ENCODE measurements around the gene KDM3A. TPM values are rescaled to one million over a fixed set of nuclear protein-coding genes. Genes with fewer than 3 reads are reported as not detected.

The KDM3A gene
- total RNA-seq, 2 experiments from 2014 or later, result 81.9 to 91.8 TPM

- Mint-ChIP-seq H3K27ac (peak overlapping the region; percentile 78), H3K27me3 (no peaks in the 10 kb centered on the region), H3K4me3 (peak overlapping the region; percentile 59), H3K4me1 (peaks cover 64% of the 10 kb centered on the region), H3K36me3 (ENCODE audit: low read depth) (peaks cover 90% of the 10 kb centered on the region), H3K9me3 (no peaks in the 10 kb centered on the region)
- ChIA-PET POLR2A (interaction anchor here (0.6 to 6.3 kb wide), 14 partner anchors 8 to 247 kb away, joined by 3 to 122 read pairs (median 4); partner anchors contain the start of genes CHMP3 and KDM3A), CTCF (interaction anchor here (1.0 to 2.6 kb wide), 5 partner anchors 9 to 247 kb away, joined by 3 to 20 read pairs (median 5); partner anchors contain the start of gene KDM3A)
- peak; percentile 50 for DNase-seq
Measured at GRCh38 chr2:86468162-86469033, 27.2 kb downstream of the KDM3A start.

GRCh38 chr2:86470890-86471289 is 29.7 kb downstream of the KDM3A start:
- H3K4me3 Mint-ChIP-seq, result no peak overlapping the region
- no peaks in the 10 kb centered on the region for H3K27me3 Mint-ChIP-seq
- H3K4me1 Mint-ChIP-seq, result peaks cover 48% of the 10 kb centered on the region
- no peak overlapping the region for H3K27ac Mint-ChIP-seq
- POLR2A ChIA-PET, result interaction anchor here (6.3 kb wide), 1 partner anchor 29 kb away, joined by 122 read pairs; the partner anchor contains the start of gene KDM3A
- peaks cover 88% of the 10 kb centered on the region for H3K36me3 Mint-ChIP-seq (ENCODE audit: low read depth)
- DNase-seq, result no peak
- CTCF ChIA-PET, result no interaction called here
- H3K9me3 Mint-ChIP-seq, result no peaks in the 10 kb centered on the region

DNA sequence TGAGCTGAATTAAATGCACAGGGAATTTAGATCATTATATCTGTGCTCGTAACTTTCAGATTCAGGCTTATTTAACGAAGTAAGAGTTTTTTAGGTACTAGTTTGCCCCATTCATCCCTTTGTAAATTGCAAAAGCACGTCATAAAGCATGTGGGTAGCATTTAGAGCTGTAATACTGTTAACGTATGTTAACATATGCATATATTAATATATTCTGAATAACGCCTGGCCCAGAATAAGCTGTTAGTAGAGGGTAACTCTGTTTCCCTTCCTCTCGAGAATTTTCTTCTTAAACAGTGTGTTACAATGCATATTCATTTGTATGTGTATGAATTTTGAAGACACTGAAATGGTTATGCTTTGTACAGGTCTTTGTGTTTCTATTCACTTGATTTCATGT is 30.5 kb downstream of the KDM3A start:
- ChIA-PET POLR2A (interaction anchor here (1.1 kb wide), 1 partner anchor 30 kb away, joined by 4 read pairs; the partner anchor contains the start of gene KDM3A), CTCF (no interaction called here)
- no peak for DNase-seq
- no peaks in the 10 kb centered on the region for H3K9me3 Mint-ChIP-seq
- H3K27me3 Mint-ChIP-seq, result no peaks in the 10 kb centered on the region
- H3K4me3 Mint-ChIP-seq, result no peak overlapping the region
- H3K27ac Mint-ChIP-seq, result no peak overlapping the region
- H3K36me3 Mint-ChIP-seq (ENCODE audit: low read depth), result peaks cover 86% of the 10 kb centered on the region
- peaks cover 41% of the 10 kb centered on the region for H3K4me1 Mint-ChIP-seq

- H3K4me1 Mint-ChIP-seq, result peaks cover 10% of the 10 kb centered on the region
- no peak for DNase-seq
- ChIA-PET CTCF (no interaction called here), POLR2A (interaction anchor here (1.2 kb wide), 2 partner anchors 8 to 33 kb away, joined by 3 read pairs; no protein-coding TSS in a partner anchor)
- H3K27ac Mint-ChIP-seq, result no peak overlapping the region
- no peak overlapping the region for H3K4me3 Mint-ChIP-seq
- H3K36me3 Mint-ChIP-seq (ENCODE audit: low read depth), result peaks cover 86% of the 10 kb centered on the region
- no peaks in the 10 kb centered on the region for H3K9me3 Mint-ChIP-seq
- H3K27me3 Mint-ChIP-seq, result no peaks in the 10 kb centered on the region
Measured at GRCh38 chr2:86476092-86476491, 34.9 kb downstream of the KDM3A start.

DNA sequence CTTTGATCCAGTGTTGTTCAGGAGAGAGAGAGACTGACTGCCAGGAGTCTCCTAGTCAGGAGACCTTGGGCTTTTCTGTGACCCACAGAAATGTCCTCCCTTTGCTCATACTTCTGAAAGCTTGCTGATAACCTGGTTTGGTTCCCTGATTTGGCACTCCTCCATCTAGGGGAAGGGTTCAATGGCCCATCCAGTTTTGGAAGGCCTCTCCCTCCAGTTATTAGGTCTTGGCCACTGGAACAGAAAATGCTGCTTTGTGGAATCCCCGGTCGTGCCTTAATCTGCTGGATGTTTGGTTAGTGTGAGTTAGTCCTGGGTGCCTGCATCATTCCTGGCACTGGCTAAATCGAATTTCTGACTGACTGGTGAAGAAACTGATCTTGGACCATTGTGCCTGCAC is 35.7 kb downstream of the KDM3A start:
- Mint-ChIP-seq H3K4me3 (no peak overlapping the region), H3K27me3 (no peaks in the 10 kb centered on the region)
- DNase-seq, result no peak

DNA sequence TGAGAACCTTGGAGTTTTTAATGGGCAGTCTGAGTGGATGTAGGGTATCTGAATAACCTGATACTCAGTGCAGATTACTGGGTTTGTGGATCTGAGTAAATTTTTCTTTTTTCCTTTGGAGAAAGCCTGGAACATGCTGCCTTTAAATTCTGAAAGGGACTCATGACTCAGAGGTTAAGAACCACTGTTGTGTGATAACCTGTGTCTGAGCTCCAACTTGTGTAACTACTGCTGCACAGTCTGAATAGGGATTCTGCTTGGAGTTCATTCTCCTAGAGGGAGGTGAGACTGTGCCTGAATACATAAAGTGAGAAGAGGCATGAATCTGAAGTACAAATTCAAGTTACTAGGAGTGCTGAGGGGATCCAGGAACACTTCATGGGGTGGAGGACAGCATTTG is 36.2 kb downstream of the KDM3A start:
- H3K9me3 Mint-ChIP-seq, result no peaks in the 10 kb centered on the region
- no peak for DNase-seq
- ChIA-PET POLR2A (interaction anchor here (1.2 to 1.4 kb wide), 2 partner anchors 9 to 34 kb away, joined by 3 to 5 read pairs; no protein-coding TSS in a partner anchor), CTCF (no interaction called here)
- H3K27me3 Mint-ChIP-seq, result no peaks in the 10 kb centered on the region
- H3K36me3 Mint-ChIP-seq (ENCODE audit: low read depth), result peaks cover 89% of the 10 kb centered on the region
- H3K27ac Mint-ChIP-seq, result no peak overlapping the region
- no peak overlapping the region for H3K4me3 Mint-ChIP-seq
- H3K4me1 Mint-ChIP-seq, result peaks cover 19% of the 10 kb centered on the region

More for the DNA sequence above, 35.7 kb downstream of the KDM3A start:
- CTCF ChIA-PET, result no interaction called here
- Mint-ChIP-seq H3K9me3 (no peaks in the 10 kb centered on the region), H3K27ac (no peak overlapping the region), H3K36me3 (ENCODE audit: low read depth) (peaks cover 88% of the 10 kb centered on the region), H3K4me1 (peaks cover 14% of the 10 kb centered on the region)
- POLR2A ChIA-PET, result interaction anchor here (1.2 kb wide), 2 partner anchors 9 to 34 kb away, joined by 3 read pairs; no protein-coding TSS in a partner anchor

DNA sequence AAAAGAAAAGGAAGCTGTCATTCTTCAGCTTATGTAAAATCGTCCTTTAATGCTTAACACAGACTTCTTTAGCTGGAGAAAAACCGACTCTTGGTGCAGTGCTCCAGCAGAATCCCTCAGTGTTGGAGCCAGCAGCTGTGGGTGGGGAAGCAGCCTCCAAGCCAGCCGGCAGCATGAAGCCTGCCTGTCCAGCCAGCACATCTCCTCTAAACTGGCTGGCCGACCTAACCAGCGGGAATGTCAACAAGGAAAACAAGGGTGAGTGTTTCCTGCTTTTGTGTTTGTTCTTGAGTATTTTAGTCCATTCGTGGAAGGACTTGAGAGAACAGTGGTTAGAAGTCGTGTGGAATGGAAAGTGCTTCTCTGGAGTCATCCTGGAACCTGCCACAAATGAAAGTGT is 38.9 kb downstream of the KDM3A start:
- POLR2A ChIA-PET, result interaction anchor here (0.9 to 2.7 kb wide), 4 partner anchors 12 to 142 kb away, joined by 3 to 8 read pairs (median 5); no protein-coding TSS in a partner anchor

DNA sequence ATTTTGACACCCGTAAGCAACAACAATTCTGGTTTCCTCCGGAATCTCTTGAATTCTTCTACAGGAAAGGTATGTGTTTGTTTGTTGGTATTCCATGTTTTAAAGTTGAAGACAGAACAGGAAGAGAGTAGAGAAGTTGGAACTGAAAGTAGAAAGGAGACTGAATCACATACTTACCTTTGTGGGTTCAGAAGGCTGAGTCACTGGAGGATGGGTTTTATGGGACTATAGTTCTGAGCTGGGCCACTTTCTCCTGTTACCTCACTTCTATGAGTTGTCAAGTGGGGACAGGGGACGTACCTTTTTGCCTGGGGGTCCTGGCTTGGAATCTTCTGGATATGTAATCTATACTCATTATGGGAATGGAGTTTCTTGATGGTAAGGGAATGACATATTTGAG is 40.9 kb downstream of the KDM3A start:
- no peak overlapping the region for H3K27ac Mint-ChIP-seq
- H3K9me3 Mint-ChIP-seq, result no peaks in the 10 kb centered on the region
- ChIA-PET POLR2A (interaction anchor here (2.7 kb wide), 1 partner anchor 40 kb away, joined by 8 read pairs; no protein-coding TSS in a partner anchor), CTCF (no interaction called here)
- H3K4me1 Mint-ChIP-seq, result peaks cover 31% of the 10 kb centered on the region
- H3K27me3 Mint-ChIP-seq, result no peaks in the 10 kb centered on the region
- H3K4me3 Mint-ChIP-seq, result no peak overlapping the region
- DNase-seq, result no peak
- peaks cover 97% of the 10 kb centered on the region for H3K36me3 Mint-ChIP-seq (ENCODE audit: low read depth)

More for the DNA sequence above, 38.9 kb downstream of the KDM3A start:
- peaks cover 22% of the 10 kb centered on the region for H3K4me1 Mint-ChIP-seq
- H3K27ac Mint-ChIP-seq, result no peak overlapping the region
- CTCF ChIA-PET, result interaction anchor here (1.4 kb wide), 1 partner anchor 259 kb away, joined by 4 read pairs; no protein-coding TSS in a partner anchor
- no peak overlapping the region for H3K4me3 Mint-ChIP-seq
- H3K36me3 Mint-ChIP-seq (ENCODE audit: low read depth), result peaks cover 92% of the 10 kb centered on the region
- H3K27me3 Mint-ChIP-seq, result no peaks in the 10 kb centered on the region
- no peaks in the 10 kb centered on the region for H3K9me3 Mint-ChIP-seq
- no peak for DNase-seq

- no peaks in the 10 kb centered on the region for H3K27me3 Mint-ChIP-seq
- no peak overlapping the region for H3K27ac Mint-ChIP-seq
- H3K4me3 Mint-ChIP-seq, result no peak overlapping the region
- ChIA-PET CTCF (no interaction called here), POLR2A (no interaction called here)
- peaks cover 31% of the 10 kb centered on the region for H3K4me1 Mint-ChIP-seq
- peaks cover 99% of the 10 kb centered on the region for H3K36me3 Mint-ChIP-seq (ENCODE audit: low read depth)
- no peaks in the 10 kb centered on the region for H3K9me3 Mint-ChIP-seq
- no peak for DNase-seq
Measured at GRCh38 chr2:86484385-86484784, 43.2 kb downstream of the KDM3A start.

DNA sequence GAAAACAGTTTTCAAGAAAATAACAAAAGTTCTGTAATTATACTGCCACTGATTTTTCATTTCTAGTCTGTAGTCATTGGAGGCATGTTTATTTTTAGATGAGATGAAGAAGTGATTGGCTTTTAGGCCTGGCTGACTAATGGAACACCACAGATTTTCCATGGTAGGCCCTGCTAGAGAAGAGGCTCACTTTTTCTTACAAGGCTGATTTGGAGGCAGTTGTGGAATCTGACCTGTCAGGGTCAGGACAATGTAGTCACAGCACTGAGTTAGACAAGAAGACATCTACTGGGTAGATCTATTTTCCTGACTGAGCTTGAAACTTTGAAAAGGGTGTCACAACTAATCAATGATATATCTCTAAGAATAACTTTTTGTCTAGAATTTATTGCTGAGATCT is 43.9 kb downstream of the KDM3A start:
- Mint-ChIP-seq H3K27me3 (no peaks in the 10 kb centered on the region), H3K9me3 (no peaks in the 10 kb centered on the region), H3K36me3 (ENCODE audit: low read depth) (peaks cover 99% of the 10 kb centered on the region), H3K27ac (no peak overlapping the region), H3K4me1 (peaks cover 31% of the 10 kb centered on the region), H3K4me3 (no peak overlapping the region)
- DNase-seq, result no peak
- POLR2A ChIA-PET, result interaction anchor here (0.9 to 2.0 kb wide), 2 partner anchors 44 to 351 kb away, joined by 3 to 6 read pairs; partner anchors contain the start of gene KDM3A
- CTCF ChIA-PET, result no interaction called here

- H3K9me3 Mint-ChIP-seq, result no peaks in the 10 kb centered on the region
- CTCF ChIA-PET, result no interaction called here
- H3K4me1 Mint-ChIP-seq, result peaks cover 30% of the 10 kb centered on the region
- POLR2A ChIA-PET, result interaction anchor here (0.9 to 2.0 kb wide), 3 partner anchors 44 to 352 kb away, joined by 3 to 6 read pairs (median 3); partner anchors contain the start of gene KDM3A
- no peak for DNase-seq
- peaks cover 99% of the 10 kb centered on the region for H3K36me3 Mint-ChIP-seq (ENCODE audit: low read depth)
- H3K4me3 Mint-ChIP-seq, result no peak overlapping the region
- H3K27me3 Mint-ChIP-seq, result no peaks in the 10 kb centered on the region
- H3K27ac Mint-ChIP-seq, result no peak overlapping the region
Measured at GRCh38 chr2:86485802-86486201, 44.6 kb downstream of the KDM3A start.

DNA sequence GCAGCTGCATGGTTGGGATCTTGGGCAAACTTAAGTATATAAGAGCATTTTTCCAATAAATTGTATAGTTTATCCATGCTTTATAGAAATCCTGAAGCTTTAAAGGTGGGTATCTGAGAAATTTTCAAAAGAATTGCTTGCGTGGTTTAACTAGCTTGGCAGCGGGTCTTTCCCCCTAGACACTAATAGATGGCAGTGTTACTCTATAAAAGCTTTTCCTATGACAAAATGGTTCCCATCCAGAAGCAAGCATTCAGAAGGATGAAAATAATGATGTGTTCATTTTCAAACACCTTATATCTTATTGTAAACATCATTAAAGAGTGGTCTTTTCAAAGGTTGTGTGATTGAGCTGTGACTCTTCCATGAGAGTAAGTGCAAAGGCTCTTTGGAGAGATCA is 45.9 kb downstream of the KDM3A start:
- Mint-ChIP-seq H3K27me3 (no peaks in the 10 kb centered on the region), H3K4me3 (no peak overlapping the region), H3K9me3 (no peaks in the 10 kb centered on the region), H3K36me3 (ENCODE audit: low read depth) (peaks cover 100% of the 10 kb centered on the region), H3K27ac (no peak overlapping the region), H3K4me1 (peaks cover 21% of the 10 kb centered on the region)
- ChIA-PET POLR2A (interaction anchor here (1.3 to 2.1 kb wide), 3 partner anchors 45 to 75 kb away, joined by 4 to 7 read pairs (median 6); partner anchors contain the start of gene KDM3A), CTCF (no interaction called here)
- DNase-seq, result no peak

DNA sequence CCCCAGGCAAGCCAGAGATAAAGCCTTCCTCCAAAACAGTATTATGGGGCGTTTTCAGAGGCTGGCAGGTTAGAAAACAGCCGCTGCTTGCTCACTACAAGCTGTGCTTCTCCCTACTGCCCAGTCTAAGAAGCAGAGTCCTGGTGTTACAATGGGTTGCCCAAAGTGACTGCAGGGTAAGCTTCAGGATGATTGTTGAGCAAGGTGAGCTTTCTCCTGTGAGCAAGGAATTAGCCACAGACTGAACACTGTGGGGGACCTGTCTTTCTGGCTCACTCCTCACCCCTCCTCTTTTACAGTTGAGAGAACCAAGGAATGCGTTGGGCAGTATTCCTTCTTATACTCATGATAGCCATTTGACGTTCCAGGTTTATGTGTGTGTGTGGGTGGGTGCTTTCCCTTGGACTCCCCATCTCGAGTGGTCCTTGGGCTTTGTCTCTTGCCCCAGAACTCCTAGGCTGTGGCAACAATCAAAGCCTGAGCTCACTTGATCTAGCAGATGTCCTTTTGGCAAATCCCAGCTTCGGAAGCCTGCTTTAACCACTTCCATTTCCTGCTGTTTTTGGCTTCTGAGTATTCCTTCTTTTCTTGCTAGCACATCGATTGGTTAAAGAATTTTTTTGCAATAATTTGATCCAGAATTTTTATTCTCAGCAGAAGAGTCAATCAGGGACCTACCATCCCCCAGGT is 47.5 kb downstream of the KDM3A start:
- no peak for DNase-seq
- Mint-ChIP-seq H3K4me3 (no peak overlapping the region), H3K36me3 (ENCODE audit: low read depth) (peaks cover 98% of the 10 kb centered on the region), H3K27ac (no peak overlapping the region), H3K9me3 (no peaks in the 10 kb centered on the region), H3K4me1 (peaks cover 16% of the 10 kb centered on the region), H3K27me3 (no peaks in the 10 kb centered on the region)
- ChIA-PET POLR2A (interaction anchor here (1.3 to 2.1 kb wide), 2 partner anchors 47 to 74 kb away, joined by 4 to 7 read pairs; partner anchors contain the start of gene KDM3A), CTCF (no interaction called here)

All from activated CD4-positive, alpha-beta memory T cell treated with anti-CD3 and anti-CD28 coated beads, Interleukin-2, amount 10 ng/mL, durations not matched to agents 7 days and 5 days (primary cell).